K562 (cell line): ENCODE data around the gene OXSR1. TPM values are rescaled to one million over a fixed set of nuclear protein-coding genes. Genes with fewer than 3 reads are reported as not detected.

Experiments
- ATAC-seq: fragments of 200-7000 bp; cut with Tn5 transposase; 3 replicates; pipeline ENCODE4 v1.9.1; 2020; ENCODE audit warnings: moderate library complexity
- BruUV-seq: library from RNA; stranded (reverse); fragments of 400-500 nt; replicated peaks from 2 replicates; lab custom pipeline; 2021; lab: Mats Ljungman, UMichigan
- CTCF ChIA-PET: fragments of 300-600 bp; formaldehyde crosslinking; extraction: SDS; loops from one replicate; lab custom pipeline; 2021; ENCODE audit warnings: low intra/inter-chr PET ratio; lab: Yijun Ruan, JAX
- POLR2A ChIA-PET: fragments of 300-600, 350-650 bp; sonication (Branson Sonifier 250); formaldehyde crosslinking; extraction: SDS; loops from one replicate; lab custom pipeline; 2021; ENCODE audit warnings: antibody characterized with exemption, inconsistent platforms; lab: Yijun Ruan, JAX
- DNase-seq, 4 experiments: peaks; one replicate each; pipeline versions ENCODE4 v3.0.0 to v3.0.0-alpha.2; 2011 to 2018; ENCODE audit warnings: low spot score in 3 of 4, mixed read lengths in 3 of 4; ENCODE audit errors: extremely low read depth in 1 of 4
- FAIRE-seq: peaks from 2 replicates; lab custom pipeline; 2011; peaks lifted over from hg19 to GRCh38; lab: Jason Lieb, UNC
- H2AFZ ChIP-seq: 2 replicates; pipeline ENCODE4 v1.6.0; 2011; ENCODE audit warnings: low read depth, low read length, control low read depth, inconsistent platforms
- H3K27ac ChIP-seq: fragments of 200-600 bp; 3 replicates; pipeline ENCODE4 v1.8.0; 2011; ENCODE audit warnings: low read depth, mild to moderate bottlenecking, control low read depth, inconsistent platforms, low read length, moderate library complexity, mixed read lengths; ENCODE audit errors: extremely low read depth
- H3K27me3 ChIP-seq, 2 experiments: fragments of 300-600 bp in 1 of 2; 2 replicates in 1 of 2; 3 replicates in 1 of 2; pipeline versions ENCODE4 v1.6.0 to v1.8.0; 2011; ENCODE audit warnings: inconsistent platforms in 2 of 2, low read length in 2 of 2, mild to moderate bottlenecking in 1 of 2, mixed read lengths in 1 of 2, moderate library complexity in 1 of 2; ENCODE audit not compliant: control insufficient read depth in 2 of 2, insufficient read depth in 2 of 2
- H3K36me3 ChIP-seq: fragments of 300-600 bp; 3 replicates; pipeline ENCODE4 v1.8.0; 2011; ENCODE audit warnings: mild to moderate bottlenecking, low read length, inconsistent platforms; ENCODE audit not compliant: control insufficient read depth, insufficient read depth
- H3K4me1 ChIP-seq, 2 experiments: fragments of 200-600 bp in 1 of 2; replicated peaks in 1 of 2; 2 replicates in 1 of 2; 3 replicates in 1 of 2; pipeline versions ENCODE4 v1.5.1 to v1.8.0; 2011; ENCODE audit warnings: inconsistent platforms in 2 of 2, low read length in 2 of 2, mild to moderate bottlenecking in 1 of 2, mixed read lengths in 1 of 2, moderate library complexity in 1 of 2; ENCODE audit not compliant: control insufficient read depth in 2 of 2, insufficient read depth in 2 of 2
- H3K4me2 ChIP-seq: 2 replicates; pipeline ENCODE4 v1.6.1; 2011; ENCODE audit warnings: low read length, control low read depth, inconsistent platforms, mixed read lengths; ENCODE audit not compliant: insufficient read depth
- H3K4me3 ChIP-seq: fragments of 200-600 bp; sonication (generic), shearing (Covaris generic); 2 replicates; pipeline ENCODE4 v1.5.1; 2016; ENCODE audit warnings: control low read depth, inconsistent platforms
- H3K79me2 ChIP-seq: fragments of 200-600 bp; 3 replicates; pipeline ENCODE4 v1.8.0; 2011; ENCODE audit warnings: low read length, inconsistent platforms; ENCODE audit not compliant: control insufficient read depth, insufficient read depth
- H3K9ac ChIP-seq, 2 experiments: 2 replicates each; pipeline versions ENCODE4 v1.6.0 to v1.6.1; 2011; ENCODE audit warnings: low read depth in 2 of 2, low read length in 2 of 2, control low read depth in 1 of 2, inconsistent platforms in 1 of 2, mild to moderate bottlenecking in 1 of 2, mixed read lengths in 1 of 2; ENCODE audit not compliant: insufficient read depth in 1 of 2
- H3K9me1 ChIP-seq: one replicate; pipeline ENCODE4 v1.6.0; 2011; ENCODE audit warnings: inconsistent platforms, mild to moderate bottlenecking, low read length, moderate library complexity; ENCODE audit not compliant: control insufficient read depth, insufficient read depth
- H3K9me3 ChIP-seq: replicated peaks from 2 replicates; pipeline ENCODE4 v1.5.1; 2011; ENCODE audit warnings: low read depth, low read length, inconsistent platforms; ENCODE audit not compliant: control insufficient read depth, insufficient read depth
- H4K20me1 ChIP-seq: replicated peaks from 2 replicates; pipeline ENCODE4 v1.6.1; 2011; ENCODE audit warnings: low read length, inconsistent platforms, mixed read lengths; ENCODE audit not compliant: control insufficient read depth, insufficient read depth
- ARID3A ChIP-seq: IDR thresholded peaks from 2 replicates; pipeline ENCODE4 v1.6.1; 2012; ENCODE audit warnings: low read depth, low read length, improper control_type of control experiment, borderline replicate concordance
- CCAR2 ChIP-seq: fragments of 200-400 bp; formaldehyde crosslinking; IDR thresholded peaks from 2 replicates; pipeline ENCODE4 v1.6.1; 2017; ENCODE audit warnings: mild to moderate bottlenecking, low read depth, low read length
- CLOCK ChIP-seq: fragments of 250-450 bp; sonication (Bioruptor Pico); IDR thresholded peaks from 2 replicates; pipeline ENCODE4 v1.4.0; 2020; ENCODE audit warnings: mild to moderate bottlenecking, moderate library complexity, borderline replicate concordance
- E2F3 ChIP-seq: fragments of 250-450 bp; sonication (Bioruptor Pico); IDR thresholded peaks from 2 replicates; pipeline ENCODE4 v1.4.0; 2020; ENCODE audit warnings: mild to moderate bottlenecking
- GATAD2A ChIP-seq: fragments of 450-650 bp; IDR thresholded peaks from 2 replicates; pipeline ENCODE4 v1.6.1; 2017
- HCFC1 ChIP-seq: IDR thresholded peaks from 2 replicates; pipeline ENCODE4 v1.6.1; 2012; ENCODE audit warnings: low read depth, low read length, improper control_type of control experiment
- SMAD4 ChIP-seq: fragments of 250-450 bp; sonication (Bioruptor Pico); conservative IDR thresholded peaks from 2 replicates; pipeline ENCODE4 v1.8.0; 2021; ENCODE audit warnings: inconsistent platforms, mild to moderate bottlenecking, moderate library complexity
- TCF7 ChIP-seq: sonication (generic); IDR thresholded peaks from 2 replicates; pipeline ENCODE4 v1.6.1; 2016; ENCODE audit warnings: antibody characterized with exemption, borderline replicate concordance
- UBTF ChIP-seq, 2 experiments: IDR thresholded peaks; 2 replicates each; pipeline ENCODE4 v1.6.1; 2012; ENCODE audit warnings: improper control_type of control experiment in 2 of 2, low read depth in 2 of 2, low read length in 2 of 2, borderline replicate concordance in 1 of 2
- ZNF740 ChIP-seq, 3 experiments: fragments of 200-800 bp in 1 of 3; sonication (Bioruptor generic) in 1 of 3; sonication (generic) in 1 of 3; formaldehyde crosslinking in 1 of 3; IDR thresholded peaks; 2 replicates each; pipeline versions ENCODE4 v1.6.1 to v1.8.0; 2016 to 2022; ENCODE audit warnings: mild to moderate bottlenecking in 2 of 3, missing compliant biosample characterization in 2 of 3, missing genetic modification characterization in 2 of 3, missing genetic modification reagents in 1 of 3
- WGBS: fragments of 100-300 bp; shearing (Covaris generic); methylation state at CpG from one replicate; pipeline ENCODE4 v1.1.6; 2016; ENCODE audit warnings: low coverage, mixed read lengths; ENCODE audit not compliant: insufficient coverage; ENCODE audit errors: missing lambda C conversion rate; 5-methylcytosine and 5-hydroxymethylcytosine counted together
- in situ Hi-C: fragments of 300-500 bp; cut with MboI; formaldehyde crosslinking; loops from 4 replicates; pipeline ENCODE4 v1.15.0; 2018; ENCODE audit warnings: inconsistent platforms, mixed read lengths
- intact Hi-C: fragments of 100-400 bp; cut with micrococcal nuclease; formaldehyde crosslinking; loops from 2 replicates; pipeline ENCODE4 v1.14.2; 2022
- polyA plus RNA-seq, 8 experiments: library from polyadenylated mRNA; depleted of rRNA in 4 of 8; stranded (reverse) in 5 of 8; unstranded in 3 of 8; fragments of >200 nt; fragmentation: Nextera tagmentation in 2 of 8; fragmentation: Illumina TruSeq in 1 of 8; extraction: Ambion mirVana in 2 of 8; extraction: Trizol in 1 of 8; gene quantifications; 2 replicates each; pipeline versions ENCODE4 v1.2.1 to v1.2.3, GENCODE V29; 2011 to 2014; ENCODE audit warnings: inconsistent platforms in 1 of 8, missing spikeins in 1 of 8
- total RNA-seq, 7 experiments: library from RNA; depleted of rRNA in 6 of 7; stranded (reverse); fragments of >200 nt in 6 of 7; fragmentation: Illumina TruSeq in 2 of 7; extraction: Trizol in 2 of 7; gene quantifications; 2 replicates each; pipeline versions ENCODE4 v1.2.1 to v1.2.3, GENCODE V29; 2011 to 2021; ENCODE audit warnings: low replicate concordance in 1 of 7

OXSR1 gene
- total and polyA plus RNA-seq, 9 of the 15 experiments (the other 6 are each of a cell fraction or from before 2014, with no cell fraction given) = 15.7 to 87.6 (median 48.7) TPM

GRCh38 chr3:38138349-38139190 lies 26.8 kb upstream of the OXSR1 start, which contains the start of gene MYD88:
TSS of gene MYD88 (plus strand) at chr3:38138661. CDS start at chr3:38138701, 40 bp downstream.
- no peaks in the 10 kb centered on the region for H4K20me1 ChIP-seq
- POLR2A ChIA-PET = interaction anchor here (0.7 to 5.0 kb wide), 4 partner anchors 9 to 492 kb away, joined by 3 to 55 read pairs (median 4); partner anchors contain the start of gene OXSR1
- peak within 1 kb of the TSS; percentile 98 for H3K4me2 ChIP-seq
- no TSS peak for BruUV-seq
- H3K9ac ChIP-seq = peak within 1 kb of the TSS; percentile 79 to 97
- peak; percentile 73 to 87 (median 80) for DNase-seq
- CTCF ChIA-PET = interaction anchor here (0.6 kb wide), 1 partner anchor 103 kb away, joined by 3 read pairs; no protein-coding TSS in a partner anchor
- no peaks in the 10 kb centered on the region; a peak in 1 of 5 replicates for H3K27me3 ChIP-seq
- H3K79me2 ChIP-seq = peaks cover 43% of the 10 kb centered on the region
- peak; percentile 72 for ATAC-seq
- no peaks in the 10 kb centered on the region for H3K9me1 ChIP-seq
- H3K4me3 ChIP-seq = peak within 1 kb of the TSS; percentile 90
- peaks cover 19 to 36% of the 10 kb centered on the region in 2 experiments; a peak in 4 of 5 replicates for H3K4me1 ChIP-seq
- FAIRE-seq = no peak
- H2AFZ ChIP-seq = peak within 1 kb of the TSS; percentile 99
- in situ Hi-C loops = loop anchor here (10.0 kb wide), 2 partner anchors 206 to 336 kb away; partner anchors contain the start of gene XYLB
- peaks cover 47% of the 10 kb centered on the region for H3K36me3 ChIP-seq
- H3K27ac ChIP-seq = peak within 1 kb of the TSS; percentile 83
- WGBS = 2% methylated on average over 64 of the region's 65 CpGs
- H3K9me3 ChIP-seq = no peaks in the 10 kb centered on the region
- intact Hi-C loops = loop anchor here (5.0 to 10.0 kb wide), 5 partner anchors 86 to 516 kb away; partner anchors contain the start of gene XYLB
- peak; percentile 62; the same call in 1 of the 2 replicates for TF ChIP-seq GATAD2A
- no peak for TF ChIP-seq CLOCK (CRISPR knock-in tag)
- TF ChIP-seq SMAD4 (CRISPR knock-in tag) = peak; percentile 67; the same call in 1 of the 2 replicates
- peak; percentile 6 to 51; a peak in 1 of 4 replicates for TF ChIP-seq UBTF (IDR thresholded peaks at IDR 0.05; ENCODE audit: borderline replicate concordance in 1 of 2, low read depth in 2 of 2, low read length in 2 of 2)
- TF ChIP-seq CCAR2 = no peak
- peak; percentile 65; the same call in 1 of the 2 replicates for TF ChIP-seq ZNF740 (CRISPR knock-in tag; IDR thresholded peaks at IDR 0.05)
- no peak; a peak in 1 of 4 replicates for TF ChIP-seq ZNF740 (tag; IDR thresholded peaks at IDR 0.05)
- no peak for TF ChIP-seq TCF7
- TF ChIP-seq HCFC1 = peak; percentile 17; the same call in 1 of the 2 replicates
- TF ChIP-seq E2F3 (CRISPR knock-in tag) = no peak
- no peak for TF ChIP-seq ARID3A
